Gastrocnemius medialis (tissue), 4 donors: ENCODE results near the gene ADAM21.

ENCODE experiments used
- POLR2A ChIP-seq, 2 donors: fragments of 450-650 bp; IDR thresholded peaks; one replicate each; pipeline ENCODE4 v1.6.1; 2017; ENCODE audit warnings: antibody characterized with exemption in 2 of 2, mild to moderate bottlenecking in 2 of 2, moderate library complexity in 2 of 2
- TF ChIP-seq, protein P1 (sequence below), 5 experiments: fragments of 450-650 bp in 3 of 5; fragments of 200-600 bp in 2 of 5; sonication (generic) in 2 of 5; IDR thresholded peaks in 4 of 5; conservative IDR thresholded peaks in 1 of 5; 1 replicate in 4 of 5; 2 replicates in 1 of 5; pipeline ENCODE4 v1.5.1; 2016 to 2019; ENCODE audit warnings: antibody characterized with exemption in 5 of 5, mild to moderate bottlenecking in 3 of 5, moderate library complexity in 3 of 5

DNA sequence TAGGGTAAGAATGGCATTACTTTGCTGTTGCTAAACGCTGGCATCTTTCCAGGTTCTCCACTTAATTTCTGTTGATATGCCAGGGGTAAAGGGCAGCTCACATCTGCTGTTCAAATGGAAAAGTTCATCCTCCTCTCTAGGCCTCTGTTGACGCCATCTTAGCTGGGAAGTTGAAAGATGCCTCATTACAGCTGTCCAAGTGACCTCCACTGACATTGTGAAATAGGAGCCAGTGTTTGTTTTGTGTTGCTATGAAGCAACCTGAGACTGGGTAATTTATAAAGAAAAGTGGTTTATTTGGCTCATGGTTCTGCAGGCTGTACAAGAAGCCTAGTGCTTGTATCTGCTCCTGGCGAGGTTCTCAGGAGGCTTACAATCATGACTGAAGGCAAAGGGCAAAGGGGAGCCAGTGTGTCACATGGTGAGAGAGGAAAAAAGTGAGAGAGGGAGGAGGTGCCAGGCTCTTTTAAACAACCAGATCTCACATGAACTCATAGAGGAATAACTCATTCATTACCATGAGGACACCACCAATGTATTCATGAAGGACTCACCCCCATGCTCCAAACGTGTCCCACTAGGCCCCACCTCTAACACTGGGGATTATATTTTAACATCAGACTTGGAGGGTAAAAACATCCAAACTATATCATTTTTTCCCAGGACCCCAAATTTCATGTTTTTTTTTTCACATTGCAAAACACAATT is 3.2 kb upstream of the ADAM21 start:
- TF ChIP-seq, protein P1, sequence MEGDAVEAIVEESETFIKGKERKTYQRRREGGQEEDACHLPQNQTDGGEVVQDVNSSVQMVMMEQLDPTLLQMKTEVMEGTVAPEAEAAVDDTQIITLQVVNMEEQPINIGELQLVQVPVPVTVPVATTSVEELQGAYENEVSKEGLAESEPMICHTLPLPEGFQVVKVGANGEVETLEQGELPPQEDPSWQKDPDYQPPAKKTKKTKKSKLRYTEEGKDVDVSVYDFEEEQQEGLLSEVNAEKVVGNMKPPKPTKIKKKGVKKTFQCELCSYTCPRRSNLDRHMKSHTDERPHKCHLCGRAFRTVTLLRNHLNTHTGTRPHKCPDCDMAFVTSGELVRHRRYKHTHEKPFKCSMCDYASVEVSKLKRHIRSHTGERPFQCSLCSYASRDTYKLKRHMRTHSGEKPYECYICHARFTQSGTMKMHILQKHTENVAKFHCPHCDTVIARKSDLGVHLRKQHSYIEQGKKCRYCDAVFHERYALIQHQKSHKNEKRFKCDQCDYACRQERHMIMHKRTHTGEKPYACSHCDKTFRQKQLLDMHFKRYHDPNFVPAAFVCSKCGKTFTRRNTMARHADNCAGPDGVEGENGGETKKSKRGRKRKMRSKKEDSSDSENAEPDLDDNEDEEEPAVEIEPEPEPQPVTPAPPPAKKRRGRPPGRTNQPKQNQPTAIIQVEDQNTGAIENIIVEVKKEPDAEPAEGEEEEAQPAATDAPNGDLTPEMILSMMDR (IDR thresholded peaks at IDR 0.05 in 4 of 5, conservative IDR thresholded peaks at IDR 0.05 in 1 of 5) = no peak
- TF ChIP-seq POLR2A (IDR thresholded peaks at IDR 0.05) = no peak
